ENCODE data around the gene CRYBA4.

DNA sequence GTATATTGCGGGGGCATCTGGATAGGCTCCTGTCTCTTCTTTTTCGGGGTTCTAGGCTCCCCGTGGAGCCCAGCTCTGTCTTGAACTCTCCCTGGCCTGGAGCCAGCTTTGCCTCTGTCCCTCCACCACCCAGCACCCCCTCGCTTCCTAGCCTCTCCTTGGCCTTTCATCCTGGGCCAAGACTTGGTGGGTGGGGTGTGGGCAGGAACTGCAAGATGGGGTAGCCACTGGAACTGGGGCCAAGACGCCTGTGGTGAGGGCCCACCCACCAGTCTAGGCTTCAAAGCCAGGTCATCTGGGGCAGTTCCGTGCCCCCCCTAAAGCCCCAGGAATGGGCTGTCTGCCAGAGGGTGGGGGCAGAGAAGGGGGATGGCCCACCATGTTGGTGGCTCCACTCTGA lies 2.3 kb upstream of the CRYBA4 start:
- TF ChIP-seq, protein P1, sequence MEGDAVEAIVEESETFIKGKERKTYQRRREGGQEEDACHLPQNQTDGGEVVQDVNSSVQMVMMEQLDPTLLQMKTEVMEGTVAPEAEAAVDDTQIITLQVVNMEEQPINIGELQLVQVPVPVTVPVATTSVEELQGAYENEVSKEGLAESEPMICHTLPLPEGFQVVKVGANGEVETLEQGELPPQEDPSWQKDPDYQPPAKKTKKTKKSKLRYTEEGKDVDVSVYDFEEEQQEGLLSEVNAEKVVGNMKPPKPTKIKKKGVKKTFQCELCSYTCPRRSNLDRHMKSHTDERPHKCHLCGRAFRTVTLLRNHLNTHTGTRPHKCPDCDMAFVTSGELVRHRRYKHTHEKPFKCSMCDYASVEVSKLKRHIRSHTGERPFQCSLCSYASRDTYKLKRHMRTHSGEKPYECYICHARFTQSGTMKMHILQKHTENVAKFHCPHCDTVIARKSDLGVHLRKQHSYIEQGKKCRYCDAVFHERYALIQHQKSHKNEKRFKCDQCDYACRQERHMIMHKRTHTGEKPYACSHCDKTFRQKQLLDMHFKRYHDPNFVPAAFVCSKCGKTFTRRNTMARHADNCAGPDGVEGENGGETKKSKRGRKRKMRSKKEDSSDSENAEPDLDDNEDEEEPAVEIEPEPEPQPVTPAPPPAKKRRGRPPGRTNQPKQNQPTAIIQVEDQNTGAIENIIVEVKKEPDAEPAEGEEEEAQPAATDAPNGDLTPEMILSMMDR (IDR thresholded peaks at IDR 0.05), result no peak
- TF ChIP-seq POLR2AphosphoS5 (IDR thresholded peaks at IDR 0.05), result no peak
- no peak for TF ChIP-seq POLR2A (IDR thresholded peaks at IDR 0.05)
